Stimulated activated CD8-positive, alpha-beta memory T cell treated with anti-CD3 and anti-CD28 coated beads, Interleukin-2, amount 100 ng/mL, for 48 hours (primary cell): ENCODE results near the gene OR8J1.
"Not testable (repeated sequence)": the region's sequence is repeated elsewhere in the genome, so short reads cannot be mapped to it uniquely, and the experiment has no call there.

Source experiments
- DNase-seq, 2 donors: peaks; one replicate each; pipeline ENCODE4 v3.0.0-alpha.2; 2020; ENCODE audit warnings: low read depth in 2 of 2

OR8J1 gene

GRCh38 chr11:56353991-56354390 is at the start of gene OR8J1:
OR8J1 (plus strand) TSS chr11:56354291; CDS start chr11:56360247, 5,956 bp downstream.
- DNase-seq: no peak

DNA sequence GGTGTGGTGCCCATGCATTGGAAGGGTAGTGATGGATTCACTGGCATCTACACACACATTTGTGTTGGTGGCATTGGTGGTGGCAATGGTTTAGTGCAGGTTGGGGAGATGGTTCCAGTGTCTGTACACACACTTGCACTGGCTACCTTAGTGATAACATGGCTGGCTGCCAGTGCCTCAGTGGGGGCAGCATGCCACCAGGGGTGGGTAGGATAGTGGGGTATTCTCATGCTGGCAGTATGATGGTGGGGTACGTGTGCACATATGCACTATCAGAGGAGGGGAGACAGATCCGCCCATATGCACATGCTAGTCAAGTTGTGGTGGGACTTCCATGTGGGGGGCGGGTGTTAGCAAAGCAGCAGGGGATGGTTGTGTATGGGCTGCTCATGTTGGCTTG is 46.3 kb upstream of the OR8J1 start:
- DNase-seq: no peak

- no peak for DNase-seq
These were observed 39.2 kb upstream of the OR8J1 start, which contains the start of gene OR8K3 for GRCh38 chr11:56314844-56315243. OR8K3 (plus strand) TSS chr11:56315144; CDS start chr11:56318307, 3,163 bp downstream.

DNA sequence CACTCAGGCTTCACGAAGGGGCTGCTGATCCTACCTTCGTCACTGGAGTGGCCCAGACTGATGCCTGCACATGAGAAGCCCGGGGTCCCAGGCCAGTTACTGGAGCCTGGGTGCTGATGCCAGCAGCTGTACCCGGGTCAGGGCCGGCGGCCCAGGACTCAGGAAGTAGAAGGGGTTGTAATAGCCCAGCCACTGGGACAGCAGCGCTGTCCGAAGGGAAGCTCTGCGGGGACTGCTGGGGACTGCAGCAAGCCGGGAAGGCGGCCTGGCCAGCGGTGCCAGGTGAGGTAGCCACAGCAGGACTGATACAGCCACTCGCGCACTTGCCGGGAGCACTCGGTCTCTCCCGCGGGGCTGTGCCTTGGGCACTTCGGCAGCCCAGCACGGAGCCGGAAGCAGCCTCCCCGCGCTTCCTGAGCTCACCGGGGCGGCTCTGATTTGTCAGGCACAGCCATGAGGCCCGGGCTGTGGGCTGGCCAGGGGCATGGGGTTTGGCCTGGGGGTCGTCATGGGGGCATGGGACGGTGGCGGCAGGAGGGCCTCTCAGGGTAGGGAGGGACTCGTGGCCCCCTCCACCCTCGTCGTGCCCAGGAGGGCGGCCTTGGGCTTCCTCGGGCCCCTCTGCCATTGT is 22.1 kb upstream of the OR8J1 start:
- DNase-seq: no peak

GRCh38 chr11:56333156-56333555 is 20.9 kb upstream of the OR8J1 start:
- no peak for DNase-seq

- DNase-seq: no peak
These were observed 13.8 kb upstream of the OR8J1 start for GRCh38 chr11:56340289-56340688.

DNA sequence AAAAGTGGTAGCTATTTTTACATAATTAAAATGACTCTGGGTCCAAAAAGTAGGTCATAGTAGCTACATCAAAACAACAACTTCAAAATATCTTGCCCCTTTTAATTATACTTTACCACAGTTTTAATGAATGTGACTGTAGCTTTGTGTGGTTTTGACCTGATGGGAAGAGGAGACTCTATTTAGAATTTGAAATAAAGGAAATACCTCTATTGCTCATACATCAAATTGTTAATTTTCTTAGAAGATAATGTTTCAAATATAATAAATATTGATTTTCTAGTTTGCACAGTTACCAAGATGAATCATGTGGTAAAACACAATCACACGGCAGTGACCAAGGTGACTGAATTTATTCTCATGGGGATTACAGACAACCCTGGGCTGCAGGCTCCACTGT is 8.4 kb upstream of the OR8J1 start, which contains the start of gene OR8K1:
Gene OR8K1 (plus strand): TSS at position 301 of the 400 bp plus-strand sequence. CDS start 0 bp downstream, at position 301.
- no peak for DNase-seq

GRCh38 chr11:56375324-56375723 is 21.2 kb downstream of the OR8J1 start, which contains the start of gene OR8U1:
OR8U1 (plus strand) TSS chr11:56375624; CDS start chr11:56375624, 0 bp downstream.
- DNase-seq: no peak

GRCh38 chr11:56380120-56380519 is 26.0 kb downstream of the OR8J1 start:
- no peak for DNase-seq

- no peak for DNase-seq
These were observed 40.3 kb downstream of the OR8J1 start for GRCh38 chr11:56394381-56394780.

- DNase-seq: no peak
These were observed 42.0 kb downstream of the OR8J1 start for GRCh38 chr11:56396047-56396446.

DNA sequence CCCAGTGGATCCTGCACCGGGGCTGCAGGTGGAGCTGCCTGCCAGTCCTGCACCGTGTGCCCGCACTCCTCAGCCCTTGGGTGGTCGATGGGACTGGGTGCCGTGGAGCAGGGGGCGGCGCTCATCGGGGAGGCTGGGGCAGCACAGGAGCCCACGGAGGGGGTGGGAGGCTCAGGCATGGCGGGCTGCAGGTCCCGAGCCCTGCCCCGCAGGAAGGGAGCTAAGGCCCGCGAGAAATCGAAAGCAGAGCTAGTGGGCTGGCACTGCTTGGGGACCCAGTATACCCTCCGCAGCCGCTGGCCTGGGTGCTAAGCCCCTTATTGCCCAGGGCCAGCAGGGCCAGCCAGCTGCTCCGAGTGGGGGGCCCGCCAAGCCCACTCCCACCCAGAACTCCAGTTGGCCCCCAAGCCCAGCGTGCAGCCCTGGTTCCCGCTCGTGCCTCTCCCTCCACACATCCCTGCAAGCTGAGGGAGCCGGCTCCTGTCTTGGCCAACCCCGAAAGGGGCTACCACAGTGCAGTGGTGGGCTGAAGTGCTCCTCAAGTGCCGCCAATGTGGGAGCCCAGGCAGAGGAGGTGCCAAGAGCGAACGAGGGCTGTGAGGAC is 47.9 kb downstream of the OR8J1 start:
- not testable (repeated sequence) for DNase-seq

- no peak for DNase-seq
These were observed 50.3 kb downstream of the OR8J1 start for GRCh38 chr11:56404393-56404792.

GRCh38 chr11:56410801-56411200 is 56.7 kb downstream of the OR8J1 start:
- no peak for DNase-seq
